ENCODE measurements around the gene CRACR2A.

The CRACR2A gene

GRCh38 chr12:3630621-3631271 lies 122.2 kb downstream of the CRACR2A start:
- Histone ChIP-seq H3K4me3 (ENCODE audit: low read length) (no peak overlapping the region), H3K36me3 (ENCODE audit: control insufficient read depth, insufficient read depth, low read length) (no peaks in the 10 kb centered on the region), H3K4me1 (ENCODE audit: control insufficient read depth, insufficient read depth, low read length) (no peaks in the 10 kb centered on the region), H3K27me3 (ENCODE audit: control insufficient read depth, insufficient read depth, low read length) (no peaks in the 10 kb centered on the region), H3K9me3 (ENCODE audit: control insufficient read depth, low read length) (no peaks in the 10 kb centered on the region), H3K9ac (ENCODE audit: low read length) (no peak overlapping the region)

- no peaks in the 10 kb centered on the region for H3K4me1 ChIP-seq (ENCODE audit: control insufficient read depth, insufficient read depth, low read length)
- no peak overlapping the region for H3K4me3 ChIP-seq (ENCODE audit: low read length)
- H3K9ac ChIP-seq (ENCODE audit: low read length), result no peak overlapping the region
- no peaks in the 10 kb centered on the region for H3K36me3 ChIP-seq (ENCODE audit: control insufficient read depth, insufficient read depth, low read length)
- H3K27me3 ChIP-seq (ENCODE audit: control insufficient read depth, insufficient read depth, low read length), result no peaks in the 10 kb centered on the region
- no peaks in the 10 kb centered on the region for H3K9me3 ChIP-seq (ENCODE audit: control insufficient read depth, low read length)
Observed at GRCh38 chr12:3630111-3630510, 122.8 kb downstream of the CRACR2A start.

GRCh38 chr12:3629057-3629830 lies 123.7 kb downstream of the CRACR2A start:
- Histone ChIP-seq H3K9me3 (ENCODE audit: control insufficient read depth, low read length) (no peaks in the 10 kb centered on the region), H3K9ac (ENCODE audit: low read length) (no peak overlapping the region), H3K4me1 (ENCODE audit: control insufficient read depth, insufficient read depth, low read length) (no peaks in the 10 kb centered on the region), H3K36me3 (ENCODE audit: control insufficient read depth, insufficient read depth, low read length) (no peaks in the 10 kb centered on the region), H3K27me3 (ENCODE audit: control insufficient read depth, insufficient read depth, low read length) (no peaks in the 10 kb centered on the region), H3K4me3 (ENCODE audit: low read length) (no peak overlapping the region)

GRCh38 chr12:3628629-3629028 lies 124.3 kb downstream of the CRACR2A start:
- Histone ChIP-seq H3K4me1 (ENCODE audit: control insufficient read depth, insufficient read depth, low read length) (no peaks in the 10 kb centered on the region), H3K36me3 (ENCODE audit: control insufficient read depth, insufficient read depth, low read length) (no peaks in the 10 kb centered on the region), H3K9ac (ENCODE audit: low read length) (no peak overlapping the region), H3K9me3 (ENCODE audit: control insufficient read depth, low read length) (no peaks in the 10 kb centered on the region), H3K4me3 (ENCODE audit: low read length) (no peak overlapping the region), H3K27me3 (ENCODE audit: control insufficient read depth, insufficient read depth, low read length) (no peaks in the 10 kb centered on the region)

- H3K27me3 ChIP-seq (ENCODE audit: control insufficient read depth, insufficient read depth, low read length), result no peaks in the 10 kb centered on the region
- H3K36me3 ChIP-seq (ENCODE audit: control insufficient read depth, insufficient read depth, low read length), result no peaks in the 10 kb centered on the region
- H3K9me3 ChIP-seq (ENCODE audit: control insufficient read depth, low read length), result no peaks in the 10 kb centered on the region
- no peak overlapping the region for H3K9ac ChIP-seq (ENCODE audit: low read length)
- no peak overlapping the region for H3K4me3 ChIP-seq (ENCODE audit: low read length)
- H3K4me1 ChIP-seq (ENCODE audit: control insufficient read depth, insufficient read depth, low read length), result no peaks in the 10 kb centered on the region
Observed at GRCh38 chr12:3627336-3627735, 125.6 kb downstream of the CRACR2A start.

- H3K36me3 ChIP-seq (ENCODE audit: control insufficient read depth, insufficient read depth, low read length), result no peaks in the 10 kb centered on the region
Observed at GRCh38 chr12:3624273-3624672, 128.6 kb downstream of the CRACR2A start.

GRCh38 chr12:3622822-3623690 lies 129.9 kb downstream of the CRACR2A start:
- Histone ChIP-seq H3K36me3 (ENCODE audit: control insufficient read depth, insufficient read depth, low read length) (no peaks in the 10 kb centered on the region), H3K4me1 (ENCODE audit: control insufficient read depth, insufficient read depth, low read length) (no peaks in the 10 kb centered on the region), H3K9me3 (ENCODE audit: control insufficient read depth, low read length) (no peaks in the 10 kb centered on the region)

More at GRCh38 chr12:3624273-3624672, 128.6 kb downstream of the CRACR2A start:
- Histone ChIP-seq H3K9me3 (ENCODE audit: control insufficient read depth, low read length) (no peaks in the 10 kb centered on the region), H3K27me3 (ENCODE audit: control insufficient read depth, insufficient read depth, low read length) (no peaks in the 10 kb centered on the region), H3K4me1 (ENCODE audit: control insufficient read depth, insufficient read depth, low read length) (no peaks in the 10 kb centered on the region), H3K4me3 (ENCODE audit: low read length) (no peak overlapping the region), H3K9ac (ENCODE audit: low read length) (no peak overlapping the region)

GRCh38 chr12:3622021-3622821 lies 130.7 kb downstream of the CRACR2A start:
- H3K9ac ChIP-seq (ENCODE audit: low read length), result no peak overlapping the region
- H3K36me3 ChIP-seq (ENCODE audit: control insufficient read depth, insufficient read depth, low read length), result no peaks in the 10 kb centered on the region
- no peaks in the 10 kb centered on the region for H3K27me3 ChIP-seq (ENCODE audit: control insufficient read depth, insufficient read depth, low read length)
- H3K9me3 ChIP-seq (ENCODE audit: control insufficient read depth, low read length), result no peaks in the 10 kb centered on the region
- no peaks in the 10 kb centered on the region for H3K4me1 ChIP-seq (ENCODE audit: control insufficient read depth, insufficient read depth, low read length)
- no peak overlapping the region for H3K4me3 ChIP-seq (ENCODE audit: low read length)

More at GRCh38 chr12:3622822-3623690, 129.9 kb downstream of the CRACR2A start:
- H3K27me3 ChIP-seq (ENCODE audit: control insufficient read depth, insufficient read depth, low read length), result no peaks in the 10 kb centered on the region
- H3K4me3 ChIP-seq (ENCODE audit: low read length), result no peak overlapping the region
- no peak overlapping the region for H3K9ac ChIP-seq (ENCODE audit: low read length)

- no peak overlapping the region for H3K4me3 ChIP-seq (ENCODE audit: low read length)
- no peaks in the 10 kb centered on the region for H3K4me1 ChIP-seq (ENCODE audit: control insufficient read depth, insufficient read depth, low read length)
- H3K9ac ChIP-seq (ENCODE audit: low read length), result no peak overlapping the region
- no peaks in the 10 kb centered on the region for H3K9me3 ChIP-seq (ENCODE audit: control insufficient read depth, low read length)
- H3K36me3 ChIP-seq (ENCODE audit: control insufficient read depth, insufficient read depth, low read length), result no peaks in the 10 kb centered on the region
- H3K27me3 ChIP-seq (ENCODE audit: control insufficient read depth, insufficient read depth, low read length), result no peaks in the 10 kb centered on the region
Observed at GRCh38 chr12:3620856-3621255, 132.1 kb downstream of the CRACR2A start.

GRCh38 chr12:3617565-3617964 lies 135.3 kb downstream of the CRACR2A start:
- H3K36me3 ChIP-seq (ENCODE audit: control insufficient read depth, insufficient read depth, low read length), result no peaks in the 10 kb centered on the region
- no peaks in the 10 kb centered on the region for H3K27me3 ChIP-seq (ENCODE audit: control insufficient read depth, insufficient read depth, low read length)
- H3K4me1 ChIP-seq (ENCODE audit: control insufficient read depth, insufficient read depth, low read length), result no peaks in the 10 kb centered on the region
- no peaks in the 10 kb centered on the region for H3K9me3 ChIP-seq (ENCODE audit: control insufficient read depth, low read length)
- H3K9ac ChIP-seq (ENCODE audit: low read length), result no peak overlapping the region
- no peak overlapping the region for H3K4me3 ChIP-seq (ENCODE audit: low read length)

- H3K9ac ChIP-seq (ENCODE audit: low read length), result no peak overlapping the region
- no peak overlapping the region for H3K4me3 ChIP-seq (ENCODE audit: low read length)
- no peaks in the 10 kb centered on the region for H3K4me1 ChIP-seq (ENCODE audit: control insufficient read depth, insufficient read depth, low read length)
- H3K27me3 ChIP-seq (ENCODE audit: control insufficient read depth, insufficient read depth, low read length), result no peaks in the 10 kb centered on the region
- no peaks in the 10 kb centered on the region for H3K9me3 ChIP-seq (ENCODE audit: control insufficient read depth, low read length)
- H3K36me3 ChIP-seq (ENCODE audit: control insufficient read depth, insufficient read depth, low read length), result no peaks in the 10 kb centered on the region
Observed at GRCh38 chr12:3615862-3616261, 137.0 kb downstream of the CRACR2A start.
